HG03045 (cell line): ENCODE measurements around the gene SOX11.

Source experiments
- ATAC-seq: cut with Tn5 transposase; IDR thresholded peaks from one replicate; pipeline ENCODE4 v1.9.1; 2021; ENCODE audit warnings: mild to moderate bottlenecking, moderate library complexity; ENCODE audit not compliant: unreplicated experiment

SOX11 gene

DNA sequence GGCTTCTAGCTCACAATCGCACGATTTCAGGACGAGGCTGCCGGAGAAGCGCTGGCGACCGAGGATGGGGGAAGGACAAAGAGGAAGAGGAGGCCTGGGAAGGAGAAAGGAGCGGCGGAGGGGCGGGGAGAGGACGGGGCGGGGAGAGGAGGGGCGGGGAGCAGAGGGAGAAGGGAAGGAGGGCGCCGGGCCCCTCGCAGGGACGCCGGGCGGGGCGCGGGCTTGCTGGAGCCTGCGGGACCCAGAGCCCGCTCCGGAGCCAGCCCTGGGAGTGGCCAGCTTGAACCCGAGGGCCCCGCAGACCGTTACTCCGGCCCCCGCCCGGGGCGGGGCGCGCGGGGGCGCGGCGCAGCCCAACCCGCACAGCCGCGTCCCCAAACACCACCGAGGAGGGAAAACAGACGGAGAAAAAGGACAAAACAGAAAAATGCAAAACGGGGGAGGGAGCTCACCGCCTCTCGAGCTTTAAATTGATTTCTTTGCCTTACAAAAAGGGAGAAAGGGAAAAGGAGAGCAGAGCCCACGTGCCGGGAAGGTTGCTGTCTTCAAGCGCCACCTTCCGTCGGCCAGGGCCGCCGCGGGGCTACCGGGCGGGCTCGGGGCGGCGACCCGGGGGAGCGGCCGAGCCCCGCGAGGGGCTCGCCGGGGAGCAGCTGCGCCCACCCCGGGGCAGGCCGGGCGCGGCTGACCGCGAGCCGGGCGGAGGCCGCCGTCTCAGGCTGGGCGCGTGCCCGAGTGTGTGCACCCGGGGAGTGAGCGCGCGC lies 781 bp upstream of the SOX11 start:
- ATAC-seq = no peak

DNA sequence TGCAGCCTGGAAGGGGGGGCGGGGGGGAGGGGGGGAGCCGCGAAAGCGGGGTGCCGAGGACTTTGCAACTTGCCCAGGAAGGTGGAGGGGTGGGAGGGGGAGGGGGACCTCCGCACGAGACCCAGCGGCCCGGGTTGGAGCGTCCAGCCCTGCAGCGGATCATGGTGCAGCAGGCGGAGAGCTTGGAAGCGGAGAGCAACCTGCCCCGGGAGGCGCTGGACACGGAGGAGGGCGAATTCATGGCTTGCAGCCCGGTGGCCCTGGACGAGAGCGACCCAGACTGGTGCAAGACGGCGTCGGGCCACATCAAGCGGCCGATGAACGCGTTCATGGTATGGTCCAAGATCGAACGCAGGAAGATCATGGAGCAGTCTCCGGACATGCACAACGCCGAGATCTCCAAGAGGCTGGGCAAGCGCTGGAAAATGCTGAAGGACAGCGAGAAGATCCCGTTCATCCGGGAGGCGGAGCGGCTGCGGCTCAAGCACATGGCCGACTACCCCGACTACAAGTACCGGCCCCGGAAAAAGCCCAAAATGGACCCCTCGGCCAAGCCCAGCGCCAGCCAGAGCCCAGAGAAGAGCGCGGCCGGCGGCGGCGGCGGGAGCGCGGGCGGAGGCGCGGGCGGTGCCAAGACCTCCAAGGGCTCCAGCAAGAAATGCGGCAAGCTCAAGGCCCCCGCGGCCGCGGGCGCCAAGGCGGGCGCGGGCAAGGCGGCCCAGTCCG lies 540 bp downstream of the SOX11 start:
- no peak for ATAC-seq

DNA sequence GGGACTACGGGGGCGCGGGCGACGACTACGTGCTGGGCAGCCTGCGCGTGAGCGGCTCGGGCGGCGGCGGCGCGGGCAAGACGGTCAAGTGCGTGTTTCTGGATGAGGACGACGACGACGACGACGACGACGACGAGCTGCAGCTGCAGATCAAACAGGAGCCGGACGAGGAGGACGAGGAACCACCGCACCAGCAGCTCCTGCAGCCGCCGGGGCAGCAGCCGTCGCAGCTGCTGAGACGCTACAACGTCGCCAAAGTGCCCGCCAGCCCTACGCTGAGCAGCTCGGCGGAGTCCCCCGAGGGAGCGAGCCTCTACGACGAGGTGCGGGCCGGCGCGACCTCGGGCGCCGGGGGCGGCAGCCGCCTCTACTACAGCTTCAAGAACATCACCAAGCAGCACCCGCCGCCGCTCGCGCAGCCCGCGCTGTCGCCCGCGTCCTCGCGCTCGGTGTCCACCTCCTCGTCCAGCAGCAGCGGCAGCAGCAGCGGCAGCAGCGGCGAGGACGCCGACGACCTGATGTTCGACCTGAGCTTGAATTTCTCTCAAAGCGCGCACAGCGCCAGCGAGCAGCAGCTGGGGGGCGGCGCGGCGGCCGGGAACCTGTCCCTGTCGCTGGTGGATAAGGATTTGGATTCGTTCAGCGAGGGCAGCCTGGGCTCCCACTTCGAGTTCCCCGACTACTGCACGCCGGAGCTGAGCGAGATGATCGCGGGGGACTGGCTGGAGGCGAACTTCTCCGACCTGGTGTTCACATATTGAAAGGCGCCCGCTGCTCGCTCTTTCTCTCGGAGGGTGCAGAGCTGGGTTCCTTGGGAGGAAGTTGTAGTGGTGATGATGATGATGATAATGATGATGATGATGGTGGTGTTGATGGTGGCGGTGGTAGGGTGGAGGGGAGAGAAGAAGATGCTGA lies 1.4 kb downstream of the SOX11 start:
- ATAC-seq = no peak

DNA sequence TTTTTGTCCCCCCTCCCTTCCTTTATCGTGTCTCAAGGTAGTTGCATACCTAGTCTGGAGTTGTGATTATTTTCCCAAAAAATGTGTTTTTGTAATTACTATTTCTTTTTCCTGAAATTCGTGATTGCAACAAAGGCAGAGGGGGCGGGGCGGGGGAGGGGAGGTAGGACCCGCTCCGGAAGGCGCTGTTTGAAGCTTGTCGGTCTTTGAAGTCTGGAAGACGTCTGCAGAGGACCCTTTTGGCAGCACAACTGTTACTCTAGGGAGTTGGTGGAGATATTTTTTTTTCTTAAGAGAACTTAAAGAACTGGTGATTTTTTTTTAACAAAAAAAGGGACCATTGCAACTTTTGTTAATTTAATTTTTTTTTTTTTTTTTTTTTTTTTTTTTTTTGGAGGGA lies 2.1 kb downstream of the SOX11 start:
- ATAC-seq = no peak

DNA sequence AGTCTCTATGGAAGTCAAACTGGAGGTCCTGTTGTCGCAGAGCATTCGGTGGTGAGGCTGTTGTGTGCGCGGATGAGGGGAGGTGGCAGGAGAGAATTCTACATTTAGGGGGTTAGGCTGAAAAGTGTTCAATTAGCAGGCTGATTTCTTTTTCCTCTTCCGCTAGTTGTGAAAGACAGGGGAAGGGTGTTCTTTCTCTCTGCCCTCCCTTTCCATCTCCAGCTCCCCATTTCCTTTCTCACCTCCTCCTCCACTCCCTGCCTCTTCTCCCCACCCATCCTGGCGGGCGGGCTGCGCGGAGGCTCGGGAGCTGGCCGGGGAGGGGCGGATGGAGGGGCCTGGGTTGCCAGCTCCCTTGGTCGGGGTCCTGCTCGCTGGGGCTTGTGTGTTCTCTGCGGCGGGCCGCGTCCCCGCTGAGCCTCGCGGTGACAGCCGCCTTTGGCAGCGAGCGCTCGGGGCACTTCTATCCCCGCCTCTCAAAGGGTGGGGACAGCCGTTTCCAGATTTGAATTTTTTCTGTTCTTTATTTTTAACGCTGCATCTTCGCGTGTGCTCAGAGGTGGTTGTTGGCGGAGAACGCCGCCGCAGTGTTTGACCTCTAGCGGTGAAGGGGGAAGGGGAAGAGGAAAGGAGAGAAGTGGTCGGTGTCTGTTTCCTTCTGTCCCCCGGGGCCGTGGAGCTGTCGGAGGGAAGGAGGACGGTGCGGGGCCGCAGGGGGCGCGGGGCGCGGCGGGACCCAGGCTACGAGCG lies 3.6 kb downstream of the SOX11 start:
- ATAC-seq = no peak

DNA sequence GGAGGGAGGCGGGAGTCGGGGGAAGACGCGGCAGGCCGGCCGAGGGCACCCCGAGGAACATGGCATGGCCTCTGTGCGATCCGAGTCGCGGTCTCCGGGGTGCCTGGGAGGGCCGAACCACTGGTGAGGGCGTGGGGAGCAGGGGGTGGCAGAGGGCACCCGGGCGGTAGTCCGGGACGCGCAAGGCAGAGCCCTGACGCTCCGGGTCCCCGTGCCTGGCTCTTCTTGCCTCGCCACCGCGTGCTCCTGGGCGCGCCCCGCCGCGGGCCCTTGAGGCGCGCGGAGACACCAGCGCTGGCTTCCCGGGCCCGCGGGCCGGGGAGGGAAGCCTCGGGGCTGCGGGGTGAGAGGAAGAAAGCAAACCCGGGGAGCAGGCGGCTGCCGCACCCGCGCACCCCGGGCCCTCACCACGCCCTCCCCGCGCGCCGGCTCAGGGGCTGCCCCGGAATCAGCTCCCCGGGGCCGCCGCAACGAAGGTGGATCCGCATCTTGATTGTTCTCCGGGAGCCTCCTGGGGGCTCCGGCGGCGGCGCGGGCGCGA lies 4.3 kb downstream of the SOX11 start:
- no peak for ATAC-seq

DNA sequence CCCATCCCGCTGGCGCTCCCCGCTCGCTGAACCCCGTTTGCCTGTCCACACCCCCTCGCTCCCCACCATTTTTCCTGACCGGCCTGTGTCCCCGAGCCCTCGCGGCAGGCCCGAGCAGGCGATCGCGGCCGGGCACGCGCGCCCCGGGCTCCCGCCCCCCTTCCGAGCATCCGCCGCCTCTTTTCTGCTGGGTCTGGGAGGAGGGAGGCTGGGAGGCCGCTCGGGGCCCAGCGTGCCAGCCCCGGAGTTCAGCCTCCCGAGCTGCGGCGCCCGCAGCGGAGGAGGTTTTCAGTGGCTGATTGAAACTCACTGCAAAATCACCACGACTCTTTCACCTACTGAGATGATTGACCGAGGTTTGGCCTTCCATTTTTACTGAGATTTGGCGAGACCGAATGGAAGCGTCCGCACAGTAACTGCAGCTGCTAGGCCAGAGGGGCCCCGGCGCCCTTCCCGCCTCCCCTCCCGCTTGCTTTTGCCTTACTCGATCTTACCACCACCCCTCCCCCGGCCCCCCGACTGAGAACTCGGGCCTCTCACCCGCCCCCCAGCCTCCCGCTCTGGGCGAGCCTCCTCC lies 4.8 kb downstream of the SOX11 start:
- ATAC-seq = no peak

DNA sequence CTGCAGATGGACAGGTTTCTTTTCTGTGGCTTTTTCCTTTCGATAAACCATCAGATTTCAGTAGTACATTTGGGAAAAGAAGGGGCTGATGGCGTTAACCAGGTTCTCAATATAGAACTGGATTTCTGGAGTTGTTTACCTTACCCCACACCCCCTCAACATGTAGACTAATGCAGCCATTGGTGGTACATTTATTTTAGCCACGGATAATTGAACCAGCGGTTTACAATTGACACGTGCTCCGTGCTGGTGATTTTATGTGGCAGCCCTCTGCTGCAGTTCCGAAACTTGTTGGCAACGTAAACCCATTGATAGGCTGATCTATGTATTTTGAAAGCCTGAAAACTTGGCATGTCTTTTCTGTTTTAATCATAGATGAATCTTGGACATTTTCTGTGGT lies 5.4 kb downstream of the SOX11 start:
- ATAC-seq = no peak

DNA sequence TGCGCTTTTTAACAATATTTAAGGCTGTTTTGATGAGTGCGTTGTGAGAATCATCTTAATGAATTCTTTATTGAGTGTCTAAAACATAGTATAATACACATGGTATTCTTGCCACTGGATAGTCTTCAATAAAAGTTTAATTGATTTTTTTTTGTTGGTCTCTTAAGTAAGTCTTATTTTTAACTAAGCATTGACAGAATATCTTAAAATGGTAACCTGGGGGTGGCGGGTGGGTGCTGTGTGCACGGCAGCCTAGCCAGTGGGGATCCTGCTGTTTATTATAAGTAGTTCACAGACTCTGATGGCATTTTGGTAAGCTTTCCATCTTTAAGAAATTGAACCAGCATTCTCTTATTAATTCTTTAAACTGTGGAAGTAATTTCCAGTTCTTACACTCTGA lies 6.0 kb downstream of the SOX11 start:
- ATAC-seq = no peak

DNA sequence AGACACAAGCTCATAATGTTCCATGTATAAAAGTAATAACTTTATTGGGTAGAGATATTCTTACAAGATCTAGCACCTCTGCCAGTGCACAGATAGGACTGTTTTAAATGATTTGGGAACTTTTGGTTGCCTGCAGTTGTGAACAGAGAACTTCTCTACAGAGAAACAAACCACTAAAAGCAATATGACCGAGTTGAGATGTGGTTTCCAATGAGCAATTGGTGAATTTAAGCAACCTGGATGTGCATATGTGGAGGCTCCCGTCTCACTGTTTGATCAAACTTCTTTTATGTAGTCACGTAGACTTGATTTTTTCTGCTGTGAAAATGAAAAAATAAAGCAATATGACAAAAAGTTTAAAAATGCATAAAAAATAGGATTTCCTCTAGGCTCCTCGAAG lies 7.8 kb downstream of the SOX11 start:
- ATAC-seq = no peak

DNA sequence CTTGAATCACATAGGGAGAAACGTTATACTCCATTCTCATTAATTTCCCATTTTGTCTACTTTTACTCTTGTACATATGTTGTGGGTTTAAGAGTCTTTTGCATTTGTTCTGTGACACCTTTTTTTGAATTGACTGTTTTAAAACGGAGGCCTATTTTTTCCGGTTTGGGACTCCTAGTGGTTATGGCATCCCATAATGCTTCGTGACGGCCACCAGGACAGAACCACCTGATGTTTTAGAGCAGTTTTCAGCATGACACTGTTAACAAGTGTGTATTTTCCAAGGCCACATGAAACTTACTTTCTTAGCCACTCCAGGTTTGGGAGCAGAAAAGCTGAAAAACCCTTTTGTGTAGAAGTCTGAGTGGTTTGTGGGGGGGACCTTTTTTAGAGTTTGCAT lies 8.4 kb downstream of the SOX11 start:
- no peak for ATAC-seq

DNA sequence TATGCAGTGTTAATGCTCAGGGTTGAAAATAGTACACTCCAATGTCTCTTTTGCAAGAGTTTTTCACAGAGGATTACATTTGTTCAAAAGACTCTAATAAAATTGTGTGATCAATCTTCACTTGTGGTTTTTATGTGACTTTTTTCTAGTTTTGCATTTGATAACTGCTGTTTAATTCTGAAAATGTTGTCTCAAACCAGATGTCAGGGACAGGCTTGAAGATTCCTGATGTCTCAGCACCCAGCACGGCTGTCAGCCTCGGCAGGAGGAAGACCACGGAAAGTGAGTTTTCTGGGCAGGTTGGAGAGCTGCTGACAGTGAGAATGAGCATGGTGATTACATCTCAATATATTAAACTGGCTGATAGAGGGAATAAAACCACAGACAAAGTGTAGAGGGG lies 9.1 kb downstream of the SOX11 start:
- ATAC-seq = no peak

DNA sequence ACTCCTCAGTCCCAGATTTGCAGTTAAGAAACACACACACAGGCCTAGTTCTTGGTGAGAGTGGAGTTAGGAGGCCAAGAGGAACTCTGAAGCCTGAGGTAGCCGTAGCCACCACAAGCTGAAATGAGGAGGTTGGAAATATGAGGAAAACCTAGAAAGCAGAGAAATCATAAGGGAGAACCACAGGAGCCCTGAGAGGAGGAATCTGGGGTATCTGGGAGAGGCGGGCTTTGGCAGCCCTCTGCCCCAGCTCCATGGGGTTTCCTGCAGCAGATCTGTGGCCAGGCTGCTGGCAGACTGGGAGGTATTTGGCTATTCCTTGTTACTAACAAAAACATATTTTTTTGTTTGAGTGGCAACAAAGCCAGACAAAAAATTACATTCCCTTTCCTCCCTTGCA lies 11.0 kb downstream of the SOX11 start:
- ATAC-seq = no peak

DNA sequence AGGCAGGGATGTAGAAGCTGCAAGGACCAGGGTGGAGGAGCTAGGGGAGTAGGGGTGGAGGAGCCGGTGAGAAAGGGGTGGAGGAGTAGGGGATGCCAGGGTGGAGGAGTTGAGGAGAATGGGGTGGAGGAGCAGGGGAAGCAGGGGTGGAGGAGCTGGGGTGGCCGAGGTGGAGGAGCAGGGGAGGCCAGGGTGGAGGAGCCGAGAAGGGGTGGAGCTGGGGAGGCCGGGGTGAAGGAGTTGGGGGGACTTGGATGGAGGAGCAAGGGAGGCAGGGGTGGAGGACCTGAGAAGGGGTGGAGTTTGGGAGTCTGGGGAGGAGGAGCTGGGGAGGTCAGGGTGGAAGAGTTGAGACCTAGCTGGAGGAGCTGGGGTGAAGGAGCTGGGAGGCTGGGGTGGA lies 13.3 kb downstream of the SOX11 start:
- no peak for ATAC-seq

DNA sequence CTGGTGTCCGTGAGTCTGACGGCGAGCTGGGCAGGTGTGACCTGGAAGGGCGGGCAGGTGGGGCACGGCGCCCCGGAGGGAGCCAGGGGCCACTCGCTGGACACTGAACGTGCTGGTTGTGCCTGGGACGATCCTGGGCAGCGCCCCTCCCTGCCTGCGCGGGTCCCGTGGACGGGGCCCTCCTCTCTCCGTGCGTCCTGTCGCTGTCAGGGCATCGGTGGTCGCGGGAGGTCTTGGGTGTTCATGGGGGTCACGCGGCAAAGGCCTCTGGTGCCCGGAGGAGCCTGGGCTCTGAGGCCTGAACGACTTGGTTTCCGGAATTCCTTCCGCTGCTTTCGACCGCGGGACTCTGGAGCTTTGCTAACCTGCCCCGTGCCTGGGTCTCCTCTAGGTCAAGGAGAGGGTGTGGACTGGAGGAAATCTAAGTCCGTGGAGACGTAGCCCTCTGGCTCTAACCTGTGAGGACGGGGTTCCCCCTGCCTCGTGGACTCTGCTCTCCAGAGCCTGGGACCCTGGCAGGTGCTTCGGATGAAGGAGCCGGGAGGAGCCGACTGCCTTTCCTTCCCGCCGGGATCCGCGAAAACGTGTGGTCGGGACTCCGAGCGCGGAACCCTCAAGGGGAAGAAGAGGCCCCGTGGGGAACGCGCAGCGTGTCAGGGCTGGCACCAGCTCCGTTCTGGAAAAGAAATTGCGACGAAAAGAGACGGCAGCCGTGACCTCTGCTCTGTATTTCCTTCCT lies 14.7 kb downstream of the SOX11 start:
- ATAC-seq = no peak

DNA sequence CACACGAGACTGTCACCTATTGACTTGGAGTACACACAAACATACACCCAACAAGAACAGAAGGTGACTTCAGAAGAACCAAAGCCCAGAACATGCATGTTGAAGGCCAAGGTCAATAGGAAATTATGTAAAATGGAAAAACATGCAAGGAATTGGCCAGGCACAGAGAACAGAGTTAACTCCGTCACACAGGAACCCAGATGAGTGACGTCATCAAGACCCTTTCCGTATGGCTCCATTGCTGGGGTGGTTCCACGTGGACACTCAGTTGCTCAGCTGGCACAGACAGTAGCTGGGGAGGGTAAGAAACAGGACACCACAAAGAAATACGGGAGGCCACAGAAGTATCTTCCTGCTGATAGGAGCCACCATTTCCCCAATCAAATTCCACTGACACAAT lies 18.4 kb downstream of the SOX11 start:
- ATAC-seq = no peak

DNA sequence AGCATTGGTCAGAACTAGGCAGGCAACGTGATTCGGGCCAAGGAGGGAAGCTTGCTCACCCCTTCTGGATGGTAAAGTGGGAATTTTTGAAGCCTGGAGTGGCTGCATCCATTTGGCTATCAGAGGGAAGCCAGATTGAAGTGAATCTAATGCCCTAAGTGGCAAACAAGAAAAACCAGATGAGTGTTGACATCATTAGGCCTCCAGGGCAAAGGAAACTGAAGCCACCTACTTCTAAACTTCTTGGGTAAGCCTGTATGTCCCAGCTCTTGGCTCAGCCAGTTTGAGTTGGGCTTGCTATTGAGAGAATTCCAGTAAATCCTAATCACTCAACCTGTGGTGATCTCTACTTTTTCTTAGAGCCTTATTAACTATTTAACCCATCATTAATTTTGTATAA lies 20.9 kb downstream of the SOX11 start:
- no peak for ATAC-seq

DNA sequence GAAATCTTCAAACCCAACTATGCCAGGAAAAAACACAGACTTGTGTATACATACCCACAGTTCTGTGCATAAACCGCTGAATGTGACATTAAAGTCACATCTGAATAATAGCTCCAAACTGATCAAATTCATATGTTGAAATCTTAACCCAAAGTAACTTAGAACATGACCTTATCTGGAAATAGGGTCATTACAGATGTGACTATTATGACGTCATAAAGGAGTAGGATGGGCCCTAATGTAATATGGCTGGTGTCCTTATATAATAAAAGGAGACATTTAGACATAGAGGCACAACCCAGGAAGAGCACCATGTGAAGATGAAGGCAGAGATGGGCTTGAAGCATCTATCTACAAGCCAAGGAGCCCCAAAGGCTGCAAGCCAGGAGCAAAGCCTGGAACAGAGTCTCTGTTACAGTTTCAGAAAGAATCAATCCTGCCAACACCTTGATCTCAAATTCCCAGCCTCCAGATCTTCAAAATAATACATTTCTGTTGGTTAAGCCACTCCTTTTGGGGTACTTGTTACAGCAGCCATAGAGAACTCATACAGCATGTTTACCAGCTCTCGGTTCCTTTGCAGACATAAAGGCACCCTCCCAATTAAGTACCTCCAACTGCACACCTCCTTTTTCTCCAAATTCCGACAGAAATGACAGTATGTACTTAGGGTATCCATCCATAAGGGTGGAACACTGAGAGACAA lies 27.6 kb downstream of the SOX11 start:
- no peak for ATAC-seq

DNA sequence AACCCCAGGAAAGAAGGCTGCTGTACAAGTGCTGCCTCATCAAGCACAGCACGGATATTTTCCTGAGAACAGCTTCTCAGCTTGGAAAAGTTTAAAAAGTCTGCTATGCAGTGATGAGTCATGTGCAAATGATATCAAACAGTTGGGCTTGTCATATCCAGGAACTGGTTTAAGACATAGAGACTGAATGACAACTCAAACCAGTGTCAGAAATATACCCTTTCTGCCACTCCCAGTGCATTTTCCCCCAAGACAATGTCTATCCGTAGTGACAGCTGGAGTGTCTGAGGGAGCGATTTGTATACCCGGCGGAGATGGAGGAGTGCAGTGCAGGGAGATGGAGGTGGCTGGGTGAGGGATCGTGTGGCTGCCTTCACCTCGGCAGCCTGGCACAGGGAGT lies 28.2 kb downstream of the SOX11 start:
- ATAC-seq = no peak
